Measurements from ENCODE around the gene EPB41L4B.
A peak's percentile ranks its signal among the peaks of the same experiment; 100 is the strongest.
"Not testable (repeated sequence)": the region's sequence is repeated elsewhere in the genome, so short reads cannot be mapped to it uniquely, and the experiment has no call there.

Gene EPB41L4B

DNA sequence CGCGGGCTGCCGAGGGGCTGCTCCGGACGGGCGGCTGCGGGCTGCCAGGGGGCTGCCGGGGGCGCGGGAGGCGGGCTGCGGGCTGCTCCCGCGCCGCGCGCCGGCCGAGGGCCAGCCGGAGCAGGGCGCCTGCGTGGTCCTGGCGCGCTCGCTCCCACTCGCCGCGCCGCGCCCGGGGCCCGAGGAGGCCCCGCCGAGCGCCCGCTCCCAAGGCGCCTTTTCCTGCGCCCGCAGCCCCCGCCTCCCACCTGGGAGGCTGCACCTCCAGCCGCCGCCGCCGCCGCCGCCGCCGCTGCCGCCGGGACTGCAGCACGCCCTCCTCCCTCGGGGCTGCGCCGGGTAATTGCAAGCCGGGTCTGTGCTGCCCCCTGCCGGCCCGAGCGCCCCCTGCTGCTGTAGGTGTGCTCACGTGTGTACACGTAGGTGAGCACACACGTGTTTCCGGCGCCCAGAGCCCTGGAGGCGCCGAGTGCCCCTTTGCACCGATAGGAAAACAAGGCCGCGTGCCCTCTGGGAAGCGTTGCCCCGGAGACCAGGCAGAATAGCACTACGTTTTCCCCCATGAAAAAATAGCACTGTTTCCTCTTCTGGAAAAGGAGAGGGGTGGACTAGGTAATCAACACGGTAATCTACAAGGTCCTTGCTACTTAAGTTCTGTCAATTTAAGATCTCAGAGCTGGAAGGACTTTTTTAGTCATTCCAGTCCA is at the start of gene EPB41L4B:
EPB41L4B (minus strand) TSS at position 318 of the 707 bp plus-strand sequence. CDS start 613 bp downstream, outside the sequence.
- TF ChIP-seq, protein P1, sequence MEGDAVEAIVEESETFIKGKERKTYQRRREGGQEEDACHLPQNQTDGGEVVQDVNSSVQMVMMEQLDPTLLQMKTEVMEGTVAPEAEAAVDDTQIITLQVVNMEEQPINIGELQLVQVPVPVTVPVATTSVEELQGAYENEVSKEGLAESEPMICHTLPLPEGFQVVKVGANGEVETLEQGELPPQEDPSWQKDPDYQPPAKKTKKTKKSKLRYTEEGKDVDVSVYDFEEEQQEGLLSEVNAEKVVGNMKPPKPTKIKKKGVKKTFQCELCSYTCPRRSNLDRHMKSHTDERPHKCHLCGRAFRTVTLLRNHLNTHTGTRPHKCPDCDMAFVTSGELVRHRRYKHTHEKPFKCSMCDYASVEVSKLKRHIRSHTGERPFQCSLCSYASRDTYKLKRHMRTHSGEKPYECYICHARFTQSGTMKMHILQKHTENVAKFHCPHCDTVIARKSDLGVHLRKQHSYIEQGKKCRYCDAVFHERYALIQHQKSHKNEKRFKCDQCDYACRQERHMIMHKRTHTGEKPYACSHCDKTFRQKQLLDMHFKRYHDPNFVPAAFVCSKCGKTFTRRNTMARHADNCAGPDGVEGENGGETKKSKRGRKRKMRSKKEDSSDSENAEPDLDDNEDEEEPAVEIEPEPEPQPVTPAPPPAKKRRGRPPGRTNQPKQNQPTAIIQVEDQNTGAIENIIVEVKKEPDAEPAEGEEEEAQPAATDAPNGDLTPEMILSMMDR (IDR thresholded peaks at IDR 0.05; ENCODE audit: low read depth, low read length), result peak; percentile 80
- no peak for TF ChIP-seq EZH2phosphoT487 (IDR thresholded peaks at IDR 0.05; ENCODE audit: low read depth)
- Histone ChIP-seq H3K9ac (ENCODE audit: low read length) (peak within 1 kb of the TSS; percentile 65), H2AFZ (ENCODE audit: low read depth, low read length) (peak within 1 kb of the TSS; percentile 97), H3K79me2 (ENCODE audit: low read length) (peaks cover 37% of the 10 kb centered on the region), H3K4me2 (ENCODE audit: low read length) (peak within 1 kb of the TSS; percentile 99), H3K9me3 (ENCODE audit: insufficient read depth, low read length) (no peaks in the 10 kb centered on the region), H3K36me3 (replicated peaks; ENCODE audit: low read depth, low read length) (no peaks in the 10 kb centered on the region), H3K4me3 (ENCODE audit: low read length) (peak within 1 kb of the TSS; percentile 96), H3K4me1 (ENCODE audit: low read length) (peaks cover 26% of the 10 kb centered on the region), H3K27me3 (ENCODE audit: low read depth, low read length) (0 out of 2 replicates have a peak, but pooled peaks cover 3% of the 10 kb centered on the region), H4K20me1 (ENCODE audit: insufficient read depth, low read length) (peaks cover 21% of the 10 kb centered on the region), H3K27ac (ENCODE audit: low read length) (no peak within 1 kb of the TSS)

DNA sequence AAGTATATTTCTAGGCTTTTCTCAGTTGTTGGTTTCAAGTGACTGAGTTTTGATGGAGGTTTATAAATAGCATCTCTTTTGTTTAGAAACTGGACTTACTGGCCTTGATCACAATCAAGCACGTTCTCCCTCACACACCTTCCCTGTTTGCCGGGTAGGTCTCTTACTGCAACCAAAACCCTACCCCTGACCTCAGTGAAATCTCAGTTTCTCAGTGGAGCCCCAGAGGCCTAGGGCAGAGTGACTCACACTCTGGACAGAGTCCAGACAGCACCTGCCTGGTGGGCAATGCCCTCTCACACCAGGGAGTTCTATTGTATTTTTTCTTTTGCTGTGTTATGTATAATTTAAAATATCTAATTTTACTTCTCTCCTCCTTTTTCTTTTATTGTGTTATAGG is 48.4 kb upstream of the EPB41L4B start:
- H2AFZ ChIP-seq (ENCODE audit: low read depth, low read length), result no peak overlapping the region
- H3K9me3 ChIP-seq (ENCODE audit: insufficient read depth, low read length), result no peaks in the 10 kb centered on the region
- TF ChIP-seq, protein P1 (IDR thresholded peaks at IDR 0.05; ENCODE audit: low read depth, low read length), result no peak
- no peak for TF ChIP-seq EZH2phosphoT487 (IDR thresholded peaks at IDR 0.05; ENCODE audit: low read depth)
- H3K36me3 ChIP-seq (replicated peaks; ENCODE audit: low read depth, low read length), result no peaks in the 10 kb centered on the region
- no peaks in the 10 kb centered on the region for H3K79me2 ChIP-seq (ENCODE audit: low read length)
- no peaks in the 10 kb centered on the region for H4K20me1 ChIP-seq (ENCODE audit: insufficient read depth, low read length)
- no peak overlapping the region for H3K27ac ChIP-seq (ENCODE audit: low read length)
- H3K4me1 ChIP-seq (ENCODE audit: low read length), result no peaks in the 10 kb centered on the region
- H3K27me3 ChIP-seq (ENCODE audit: low read depth, low read length), result no peaks in the 10 kb centered on the region
- no peak overlapping the region for H3K4me3 ChIP-seq (ENCODE audit: low read length)
- H3K4me2 ChIP-seq (ENCODE audit: low read length), result no peak overlapping the region
- no peak overlapping the region for H3K9ac ChIP-seq (ENCODE audit: low read length)

DNA sequence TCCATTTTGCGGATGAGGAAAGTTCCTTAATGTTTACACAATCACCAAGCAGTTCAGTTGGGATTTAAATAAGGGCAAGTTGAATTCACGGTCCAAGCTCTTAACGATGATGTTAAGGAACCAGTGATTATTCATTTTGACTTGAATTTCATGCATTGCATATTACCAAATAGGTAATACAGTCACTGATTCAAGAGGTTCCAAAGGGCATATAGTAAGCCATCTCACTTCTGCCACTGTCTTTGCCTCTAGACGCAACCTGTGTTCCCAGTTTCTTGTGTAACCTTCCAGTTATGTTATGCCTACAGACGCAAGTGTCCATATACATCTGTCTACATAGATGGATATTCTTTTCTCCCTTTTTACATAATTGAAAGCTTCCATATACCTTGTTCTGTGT is 39.9 kb upstream of the EPB41L4B start:
- Histone ChIP-seq H3K4me2 (ENCODE audit: low read length) (no peak overlapping the region), H4K20me1 (ENCODE audit: insufficient read depth, low read length) (no peaks in the 10 kb centered on the region), H3K79me2 (ENCODE audit: low read length) (no peaks in the 10 kb centered on the region), H3K36me3 (replicated peaks; ENCODE audit: low read depth, low read length) (no peaks in the 10 kb centered on the region), H3K4me3 (ENCODE audit: low read length) (no peak overlapping the region), H3K4me1 (ENCODE audit: low read length) (peaks cover 5% of the 10 kb centered on the region; the same call in 1 of the 2 replicates), H3K9ac (ENCODE audit: low read length) (no peak overlapping the region), H2AFZ (ENCODE audit: low read depth, low read length) (no peak overlapping the region), H3K27ac (ENCODE audit: low read length) (no peak overlapping the region), H3K27me3 (ENCODE audit: low read depth, low read length) (peaks cover 2% of the 10 kb centered on the region), H3K9me3 (ENCODE audit: insufficient read depth, low read length) (no peaks in the 10 kb centered on the region)
- no peak for TF ChIP-seq EZH2phosphoT487 (IDR thresholded peaks at IDR 0.05; ENCODE audit: low read depth)
- TF ChIP-seq, protein P1 (IDR thresholded peaks at IDR 0.05; ENCODE audit: low read depth, low read length), result no peak

DNA sequence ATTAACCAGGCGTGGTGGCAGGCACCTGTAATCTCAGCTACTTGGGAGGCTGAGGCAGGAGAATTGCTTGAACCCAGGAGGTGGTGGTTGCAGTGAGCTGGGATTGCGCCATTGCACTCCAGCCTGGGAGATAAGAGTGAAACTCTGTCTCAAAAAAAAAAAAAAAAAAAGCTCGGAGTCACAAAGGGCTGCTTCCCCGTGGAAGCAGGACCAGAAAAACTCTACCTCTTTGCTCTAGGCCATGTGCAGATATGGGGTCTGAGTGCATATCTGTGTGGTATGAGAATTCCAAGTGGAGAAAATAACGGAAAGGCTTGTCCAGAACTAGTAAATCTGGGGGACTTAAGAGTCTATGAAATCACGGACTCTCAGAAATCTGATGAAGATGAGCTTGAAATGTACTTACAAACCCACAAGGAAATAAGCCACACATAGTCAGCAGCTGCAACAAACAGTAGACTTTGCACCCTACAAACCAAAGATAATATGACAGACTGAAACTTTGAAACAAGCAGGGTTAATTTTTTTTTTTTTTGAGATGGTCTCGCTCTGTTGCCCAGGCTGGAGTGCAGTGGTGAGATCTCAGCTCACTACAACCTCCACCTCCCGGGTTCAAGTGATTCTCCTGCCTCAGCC is 38.2 kb upstream of the EPB41L4B start:
- not testable (repeated sequence) for H3K27ac ChIP-seq (ENCODE audit: low read length); H3K9ac ChIP-seq (ENCODE audit: low read length); H3K4me3 ChIP-seq (ENCODE audit: low read length); H3K4me1 ChIP-seq (ENCODE audit: low read length); H3K36me3 ChIP-seq (replicated peaks; ENCODE audit: low read depth, low read length); H3K9me3 ChIP-seq (ENCODE audit: insufficient read depth, low read length); H3K27me3 ChIP-seq (ENCODE audit: low read depth, low read length); H4K20me1 ChIP-seq (ENCODE audit: insufficient read depth, low read length); H2AFZ ChIP-seq (ENCODE audit: low read depth, low read length); H3K4me2 ChIP-seq (ENCODE audit: low read length); H3K79me2 ChIP-seq (ENCODE audit: low read length)
